GM12801 (cell line): ENCODE results near the gene OAT.

Source experiments
- TF ChIP-seq, protein P1 (sequence below): IDR thresholded peaks from one replicate; pipeline ENCODE4 v1.5.1; 2011; ENCODE audit warnings: control low read depth; ENCODE audit not compliant: insufficient read length; ENCODE audit errors: extremely low read depth

OAT gene

GRCh38 chr10:124414076-124414475, 4.6 kb downstream of the OAT start:
- TF ChIP-seq, protein P1, sequence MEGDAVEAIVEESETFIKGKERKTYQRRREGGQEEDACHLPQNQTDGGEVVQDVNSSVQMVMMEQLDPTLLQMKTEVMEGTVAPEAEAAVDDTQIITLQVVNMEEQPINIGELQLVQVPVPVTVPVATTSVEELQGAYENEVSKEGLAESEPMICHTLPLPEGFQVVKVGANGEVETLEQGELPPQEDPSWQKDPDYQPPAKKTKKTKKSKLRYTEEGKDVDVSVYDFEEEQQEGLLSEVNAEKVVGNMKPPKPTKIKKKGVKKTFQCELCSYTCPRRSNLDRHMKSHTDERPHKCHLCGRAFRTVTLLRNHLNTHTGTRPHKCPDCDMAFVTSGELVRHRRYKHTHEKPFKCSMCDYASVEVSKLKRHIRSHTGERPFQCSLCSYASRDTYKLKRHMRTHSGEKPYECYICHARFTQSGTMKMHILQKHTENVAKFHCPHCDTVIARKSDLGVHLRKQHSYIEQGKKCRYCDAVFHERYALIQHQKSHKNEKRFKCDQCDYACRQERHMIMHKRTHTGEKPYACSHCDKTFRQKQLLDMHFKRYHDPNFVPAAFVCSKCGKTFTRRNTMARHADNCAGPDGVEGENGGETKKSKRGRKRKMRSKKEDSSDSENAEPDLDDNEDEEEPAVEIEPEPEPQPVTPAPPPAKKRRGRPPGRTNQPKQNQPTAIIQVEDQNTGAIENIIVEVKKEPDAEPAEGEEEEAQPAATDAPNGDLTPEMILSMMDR, result no peak

DNA sequence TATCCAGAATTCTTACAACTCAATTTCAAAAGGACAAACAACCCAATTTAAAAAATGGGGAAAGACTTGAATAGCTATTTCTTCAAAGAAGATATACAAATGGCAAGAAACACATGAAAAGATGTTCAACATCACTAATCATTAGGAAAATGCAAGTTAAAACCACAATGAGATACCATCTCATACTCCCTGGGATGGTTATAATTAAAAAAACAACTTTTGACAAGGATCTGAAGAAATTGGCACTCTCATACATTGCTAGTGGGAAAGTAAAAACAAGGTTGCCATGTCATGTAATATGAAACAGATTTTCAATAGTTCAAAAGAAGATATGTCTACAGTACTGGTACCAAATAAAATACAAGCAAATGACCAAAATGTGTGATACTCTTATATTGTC, 9.0 kb downstream of the OAT start:
- TF ChIP-seq, protein P1, result no peak

GRCh38 chr10:124408357-124408756, 10.4 kb downstream of the OAT start:
- TF ChIP-seq, protein P1, result no peak

- TF ChIP-seq, protein P1, result no peak
Measured at GRCh38 chr10:124407456-124407855, 11.3 kb downstream of the OAT start.

GRCh38 chr10:124403548-124403947, 15.2 kb downstream of the OAT start:
- TF ChIP-seq, protein P1, result no peak

DNA sequence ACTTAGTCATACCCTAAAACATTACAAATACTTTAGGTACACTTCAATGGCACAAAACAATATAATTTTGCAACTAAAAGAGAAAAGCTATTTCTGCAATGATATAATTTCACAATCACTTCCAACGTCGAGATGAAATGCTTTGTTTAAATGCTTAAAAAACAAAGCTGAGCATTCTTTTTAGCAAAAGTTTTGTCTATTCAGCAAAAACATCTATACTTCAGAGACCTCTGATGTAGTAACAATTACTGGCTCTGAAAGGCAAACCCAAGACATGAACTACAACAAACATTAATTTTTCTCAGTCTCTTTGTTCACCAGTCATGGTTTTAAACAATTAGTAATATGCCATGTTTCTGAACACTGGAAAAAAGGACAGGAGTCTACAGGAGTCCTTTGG, 16.4 kb downstream of the OAT start:
- TF ChIP-seq, protein P1, result no peak

GRCh38 chr10:124401633-124402032, 17.1 kb downstream of the OAT start:
- TF ChIP-seq, protein P1, result no peak

GRCh38 chr10:124394583-124394982, 24.1 kb downstream of the OAT start:
- TF ChIP-seq, protein P1, result no peak
